Caco-2 (cell line): ENCODE results near the gene C1QBP. TPM values are rescaled to one million over a fixed set of nuclear protein-coding genes. Genes with fewer than 3 reads are reported as not detected.

Experiments
- BruUV-seq: library from RNA; stranded (reverse); fragments of 400-500 nt; replicated peaks from 2 replicates; lab custom pipeline; 2021; lab: Mats Ljungman, UMichigan
- CTCF ChIA-PET: fragments of 300-600 bp; sonication (Branson Sonifier 250); formaldehyde crosslinking; loops from one replicate; lab custom pipeline; 2022; ENCODE audit warnings: antibody characterized with exemption; lab: Charles Lee
- POLR2A ChIA-PET: fragments of 300-600 bp; sonication (Branson Sonifier 250); formaldehyde crosslinking; loops from one replicate; lab custom pipeline; 2022; ENCODE audit warnings: antibody characterized with exemption; lab: Charles Lee
- DNase-seq, 2 experiments: peaks; one replicate each; pipeline versions ENCODE4 v3.0.0 to v3.0.0-alpha.2; 2020 to 2022
- H3K27me3 ChIP-seq: replicated peaks from 2 replicates; pipeline ENCODE4 v1.6.0; 2011; ENCODE audit warnings: low read length; ENCODE audit not compliant: control insufficient read depth, insufficient read depth
- H3K36me3 ChIP-seq: 2 replicates; pipeline ENCODE4 v1.5.1; 2011; ENCODE audit warnings: low read length; ENCODE audit not compliant: control insufficient read depth, insufficient read depth
- H3K4me1 ChIP-seq: fragments of 250-450 bp; sonication (Bioruptor Pico); 2 replicates; pipeline ENCODE4 v1.5.1; 2020; ENCODE audit warnings: mild to moderate bottlenecking
- H3K4me3 ChIP-seq: 2 replicates; pipeline ENCODE4 v1.5.1; 2011; ENCODE audit warnings: low read depth, mild to moderate bottlenecking, control low read depth, low read length
- H3K9me3 ChIP-seq: fragments of 250-450 bp; sonication (Bioruptor Pico); 2 replicates; pipeline ENCODE4 v1.5.1; 2020; ENCODE audit warnings: mild to moderate bottlenecking, moderate library complexity
- H3K27ac Mint-ChIP-seq: one replicate; pipeline ENCODE4 v1.8.0; 2022; ENCODE audit warnings: mixed read lengths; ENCODE audit not compliant: unreplicated experiment
- H3K27me3 Mint-ChIP-seq: one replicate; pipeline ENCODE4 v1.8.0; 2022; ENCODE audit warnings: mixed read lengths; ENCODE audit not compliant: insufficient read depth, unreplicated experiment
- H3K36me3 Mint-ChIP-seq: one replicate; pipeline ENCODE4 v1.8.0; 2022; ENCODE audit warnings: mild to moderate bottlenecking, mixed read lengths; ENCODE audit not compliant: insufficient read depth, unreplicated experiment
- H3K4me1 Mint-ChIP-seq: one replicate; pipeline ENCODE4 v1.8.0; 2022; ENCODE audit warnings: low read depth, mixed read lengths; ENCODE audit not compliant: unreplicated experiment
- H3K4me3 Mint-ChIP-seq: one replicate; pipeline ENCODE4 v1.8.0; 2022; ENCODE audit warnings: mild to moderate bottlenecking, moderate library complexity, mixed read lengths; ENCODE audit not compliant: unreplicated experiment
- H3K9me3 Mint-ChIP-seq: one replicate; pipeline ENCODE4 v1.8.0; 2022; ENCODE audit warnings: mixed read lengths; ENCODE audit not compliant: unreplicated experiment
- intact Hi-C: fragments of 100-400 bp; cut with micrococcal nuclease; formaldehyde crosslinking; loops from one replicate; pipeline ENCODE4 v1.10.0; 2022; ENCODE audit not compliant: unreplicated experiment
- total RNA-seq: library from RNA; stranded (reverse); gene quantifications from 2 replicates; pipeline ENCODE4 v1.2.3, GENCODE V29; 2022
- TF ChIP-seq, protein P1 (sequence below), 2 experiments: fragments of 200-600 bp in 1 of 2; IDR thresholded peaks; 1 replicate in 1 of 2; 2 replicates in 1 of 2; pipeline versions ENCODE4 v1.5.1 to v1.8.0; 2011 to 2022; ENCODE audit warnings: antibody characterized with exemption in 1 of 2, control low read depth in 1 of 2, inconsistent platforms in 1 of 2, low read depth in 1 of 2, low read length in 1 of 2, mild to moderate bottlenecking in 1 of 2, moderate library complexity in 1 of 2; ENCODE audit not compliant: insufficient read depth in 1 of 2, severe bottlenecking in 1 of 2, unreplicated experiment in 1 of 2

C1QBP gene
- total RNA-seq, 1 experiment from 2014 or later = 129 TPM

DNA sequence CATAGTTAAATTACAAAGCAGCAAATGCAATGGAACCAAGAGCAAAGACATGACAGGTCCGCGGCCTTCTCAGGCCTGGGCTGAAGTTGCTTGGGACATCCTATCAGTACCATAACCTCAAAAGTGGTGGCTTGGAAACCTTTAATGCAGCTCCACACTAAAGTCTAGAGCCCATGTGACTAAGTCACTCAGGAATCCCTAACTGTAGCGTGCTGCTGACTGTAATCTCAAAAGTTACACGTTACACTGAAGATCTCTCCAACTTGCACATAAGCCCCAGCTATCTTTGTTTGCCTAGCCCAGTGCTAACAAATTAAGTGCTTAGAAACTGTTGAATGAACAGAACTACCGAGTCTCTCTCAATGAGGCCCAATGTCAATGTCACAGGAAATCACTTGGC is 47.3 kb downstream of the C1QBP start:
- intact Hi-C loops = no loop called here
- no peak for DNase-seq
- no peaks in the 10 kb centered on the region for H3K27me3 ChIP-seq
- BruUV-seq = no TSS peak
- TF ChIP-seq, protein P1, sequence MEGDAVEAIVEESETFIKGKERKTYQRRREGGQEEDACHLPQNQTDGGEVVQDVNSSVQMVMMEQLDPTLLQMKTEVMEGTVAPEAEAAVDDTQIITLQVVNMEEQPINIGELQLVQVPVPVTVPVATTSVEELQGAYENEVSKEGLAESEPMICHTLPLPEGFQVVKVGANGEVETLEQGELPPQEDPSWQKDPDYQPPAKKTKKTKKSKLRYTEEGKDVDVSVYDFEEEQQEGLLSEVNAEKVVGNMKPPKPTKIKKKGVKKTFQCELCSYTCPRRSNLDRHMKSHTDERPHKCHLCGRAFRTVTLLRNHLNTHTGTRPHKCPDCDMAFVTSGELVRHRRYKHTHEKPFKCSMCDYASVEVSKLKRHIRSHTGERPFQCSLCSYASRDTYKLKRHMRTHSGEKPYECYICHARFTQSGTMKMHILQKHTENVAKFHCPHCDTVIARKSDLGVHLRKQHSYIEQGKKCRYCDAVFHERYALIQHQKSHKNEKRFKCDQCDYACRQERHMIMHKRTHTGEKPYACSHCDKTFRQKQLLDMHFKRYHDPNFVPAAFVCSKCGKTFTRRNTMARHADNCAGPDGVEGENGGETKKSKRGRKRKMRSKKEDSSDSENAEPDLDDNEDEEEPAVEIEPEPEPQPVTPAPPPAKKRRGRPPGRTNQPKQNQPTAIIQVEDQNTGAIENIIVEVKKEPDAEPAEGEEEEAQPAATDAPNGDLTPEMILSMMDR (IDR thresholded peaks at IDR 0.05; ENCODE audit: insufficient read depth in 1 of 2, low read depth in 1 of 2, low read length in 1 of 2, severe bottlenecking in 1 of 2, unreplicated experiment in 1 of 2) = no peak
- no peaks in the 10 kb centered on the region for H3K4me1 ChIP-seq
- H3K36me3 ChIP-seq = no peaks in the 10 kb centered on the region; the same call in 1 of the 2 replicates
- H3K27me3 Mint-ChIP-seq = no peaks in the 10 kb centered on the region
- peak overlapping the region; percentile 25 for H3K27ac Mint-ChIP-seq
- no peak overlapping the region for H3K4me3 ChIP-seq
- no peaks in the 10 kb centered on the region for H3K9me3 Mint-ChIP-seq
- H3K4me3 Mint-ChIP-seq = no peak overlapping the region
- ChIA-PET POLR2A (no interaction called here), CTCF (no interaction called here)
- peaks cover 55% of the 10 kb centered on the region for H3K36me3 Mint-ChIP-seq
- no peaks in the 10 kb centered on the region for H3K4me1 Mint-ChIP-seq
- H3K9me3 ChIP-seq = no peaks in the 10 kb centered on the region

Other genes starting within 250 kb of the C1QBP start
- 6.2 and 7.5 TPM in 2 replicates for gene ZNF594, start 247.3 kb downstream of the C1QBP start, total RNA-seq
- gene SCIMP, start 204.3 kb downstream of the C1QBP start, total RNA-seq = not detected in 2 replicates
- 21.8 and 22.4 TPM in 2 replicates for gene RABEP1, start 156.9 kb downstream of the C1QBP start, total RNA-seq
- gene NUP88, start 19.5 kb downstream of the C1QBP start, total RNA-seq = 52.3 and 56.6 TPM in 2 replicates
- gene RPAIN, start 19.0 kb downstream of the C1QBP start, total RNA-seq = 30.5 and 36.5 TPM in 2 replicates
- gene DHX33, start 29.8 kb upstream of the C1QBP start, total RNA-seq = 15.5 and 17.1 TPM in 2 replicates
- 34.1 and 34.9 TPM in 2 replicates for gene DERL2, start 47.0 kb upstream of the C1QBP start, total RNA-seq
- 11.7 and 13.9 TPM in 2 replicates for gene MIS12, start 47.4 kb upstream of the C1QBP start, total RNA-seq
- 0.09 and 0.28 TPM in 2 replicates for gene NLRP1, start 145.4 kb upstream of the C1QBP start, total RNA-seq